A549 (cell line): Measurements from ENCODE around the gene MYL1. TPM values are rescaled to one million over a fixed set of nuclear protein-coding genes. Genes with fewer than 3 reads are reported as not detected.

Experiments used
- ATAC-seq, 2 experiments: fragments of 200-7000 bp in 1 of 2; fragments of >200 bp in 1 of 2; cut with Nextera tagmentation in 1 of 2; cut with Tn5 transposase in 1 of 2; 3 replicates each; pipeline versions ENCODE4 v1.8.0 to v1.9.1; 2018 to 2020; ENCODE audit warnings: mild to moderate bottlenecking in 1 of 2, moderate library complexity in 1 of 2
- CTCF ChIA-PET: fragments of 300-600 bp; sonication (Branson Sonifier 250); formaldehyde crosslinking; extraction: SDS; loops from one replicate; lab custom pipeline; 2021; ENCODE audit warnings: antibody characterized with exemption, inconsistent platforms; lab: Yijun Ruan, JAX
- POLR2A ChIA-PET: fragments of 350-600 bp; formaldehyde crosslinking; extraction: SDS; loops from one replicate; lab custom pipeline; 2021; ENCODE audit warnings: antibody characterized with exemption, inconsistent platforms; lab: Yijun Ruan, JAX
- DNase-seq, 2 experiments: peaks; one replicate each; pipeline versions ENCODE4 v3.0.0 to v3.0.0-alpha.2; 2011 to 2016; ENCODE audit warnings: low read depth in 1 of 2, low spot score in 1 of 2
- FAIRE-seq: peaks from 2 replicates; lab custom pipeline; 2011; peaks lifted over from hg19 to GRCh38; lab: Jason Lieb, UNC
- H3K27ac ChIP-seq, 2 experiments: fragments of >200 bp; sonication (Bioruptor Twin); formaldehyde crosslinking; 3 replicates each; pipeline ENCODE4 v1.5.1; 2016 to 2017
- H3K4me1 ChIP-seq: fragments of >200 bp; sonication (Bioruptor Twin); formaldehyde crosslinking; 3 replicates; pipeline ENCODE4 v1.6.1; 2016
- H3K4me2 ChIP-seq: fragments of >200 bp; sonication (Bioruptor Twin); formaldehyde crosslinking; 3 replicates; pipeline ENCODE4 v1.6.1; 2016
- H3K4me3 ChIP-seq: fragments of >200 bp; sonication (Bioruptor Twin); formaldehyde crosslinking; 3 replicates; pipeline ENCODE4 v1.5.1; 2016
- H3K9me3 ChIP-seq: fragments of >200 bp; sonication (Bioruptor Twin); formaldehyde crosslinking; 3 replicates; pipeline ENCODE4 v1.6.1; 2016
- CBX8 ChIP-seq: fragments of 200-600 bp; sonication (generic); IDR thresholded peaks from 2 replicates; pipeline ENCODE4 v1.6.1; 2016
- ELK1 ChIP-seq: fragments of 150-350 bp; IDR thresholded peaks from 2 replicates; pipeline ENCODE4 v1.6.1; 2014; ENCODE audit warnings: low read depth, mild to moderate bottlenecking, low read length
- FOSB ChIP-seq: fragments of 250-450 bp; sonication (Bioruptor Pico); IDR thresholded peaks from 2 replicates; pipeline ENCODE4 v1.5.0; 2020; ENCODE audit warnings: mild to moderate bottlenecking, moderate library complexity
- FOSL2 ChIP-seq, 2 experiments: fragments of 450-650 bp in 1 of 2; fragments of >200 bp in 1 of 2; sonication (Bioruptor Twin) in 1 of 2; formaldehyde crosslinking; IDR thresholded peaks; 2 replicates each; pipeline versions ENCODE4 v1.5.0 to v1.6.1; 2016 to 2020; ENCODE audit warnings: mild to moderate bottlenecking in 1 of 2, moderate library complexity in 1 of 2
- FOXS1 ChIP-seq: fragments of 250-450 bp; sonication (Bioruptor Pico); IDR thresholded peaks from 2 replicates; pipeline ENCODE4 v1.5.0; 2020; ENCODE audit warnings: mild to moderate bottlenecking, moderate library complexity
- GATA3 ChIP-seq: IDR thresholded peaks from 2 replicates; pipeline ENCODE4 v1.6.1; 2012; ENCODE audit warnings: borderline replicate concordance
- HEYL ChIP-seq: fragments of 250-450 bp; sonication (Bioruptor Pico); IDR thresholded peaks from 2 replicates; pipeline ENCODE4 v1.8.0; 2021; ENCODE audit warnings: mild to moderate bottlenecking, moderate library complexity
- HOXB5 ChIP-seq: fragments of 250-450 bp; sonication (Bioruptor Pico); IDR thresholded peaks from 2 replicates; pipeline ENCODE4 v1.5.0; 2020; ENCODE audit warnings: mild to moderate bottlenecking, moderate library complexity
- JUN ChIP-seq, 2 experiments: fragments of >200 bp; sonication (Bioruptor Twin); formaldehyde crosslinking; IDR thresholded peaks; 2 replicates in 1 of 2; 3 replicates in 1 of 2; pipeline ENCODE4 v1.6.1; 2016 to 2017
- JUNB ChIP-seq: fragments of >200 bp; sonication (Bioruptor Twin); formaldehyde crosslinking; IDR thresholded peaks from 2 replicates; pipeline ENCODE4 v1.6.1; 2016
- MAZ ChIP-seq: fragments of 150-350 bp; IDR thresholded peaks from 2 replicates; pipeline ENCODE4 v1.6.1; 2014; ENCODE audit warnings: antibody characterized with exemption, low read depth, low read length, borderline replicate concordance
- NFE2L2 ChIP-seq: fragments of 150-350 bp; conservative IDR thresholded peaks from 2 replicates; pipeline ENCODE4 v1.6.1; 2014; ENCODE audit warnings: low read length
- REST ChIP-seq: fragments of 200-600 bp; sonication (generic); IDR thresholded peaks from 2 replicates; pipeline ENCODE4 v1.6.1; 2016; ENCODE audit warnings: antibody characterized with exemption, mild to moderate bottlenecking, moderate library complexity
- ZC3H11A ChIP-seq: fragments of 450-650 bp; IDR thresholded peaks from 2 replicates; pipeline ENCODE4 v1.6.1; 2014; ENCODE audit warnings: antibody characterized with exemption, mild to moderate bottlenecking
- ZNF302 ChIP-seq: fragments of 250-450 bp; sonication (Bioruptor Pico); IDR thresholded peaks from 2 replicates; pipeline ENCODE4 v1.9.0; 2021; ENCODE audit warnings: inconsistent platforms, mild to moderate bottlenecking, moderate library complexity
- WGBS: methylation state at CpG from one replicate; pipeline ENCODE4 v1.1.6; 2017; ENCODE audit errors: missing lambda C conversion rate; 5-methylcytosine and 5-hydroxymethylcytosine counted together
- polyA plus RNA-seq, 4 experiments: library from polyadenylated mRNA; depleted of rRNA in 3 of 4; stranded (reverse); fragments of >200 nt; fragmentation: RNase III in 1 of 4; extraction: RNeasy Plus Mini Kit Qiagen cat#74134 plus additional on column Dnase treatment in 1 of 4; gene quantifications; 2 replicates in 3 of 4; 3 replicates in 1 of 4; pipeline ENCODE4 v1.2.3, GENCODE V29; 2011 to 2017
- TF ChIP-seq, protein P1 (sequence below): IDR thresholded peaks from 2 replicates; pipeline ENCODE4 v1.6.1; 2012
- TF ChIP-seq, protein P2 (sequence below): IDR thresholded peaks from 2 replicates; pipeline ENCODE4 v1.6.1; 2012; ENCODE audit warnings: low read depth, borderline replicate concordance

The MYL1 gene
- polyA plus RNA-seq, 2 of the 4 experiments (the other 2 are of a cell fraction), result not detected

DNA sequence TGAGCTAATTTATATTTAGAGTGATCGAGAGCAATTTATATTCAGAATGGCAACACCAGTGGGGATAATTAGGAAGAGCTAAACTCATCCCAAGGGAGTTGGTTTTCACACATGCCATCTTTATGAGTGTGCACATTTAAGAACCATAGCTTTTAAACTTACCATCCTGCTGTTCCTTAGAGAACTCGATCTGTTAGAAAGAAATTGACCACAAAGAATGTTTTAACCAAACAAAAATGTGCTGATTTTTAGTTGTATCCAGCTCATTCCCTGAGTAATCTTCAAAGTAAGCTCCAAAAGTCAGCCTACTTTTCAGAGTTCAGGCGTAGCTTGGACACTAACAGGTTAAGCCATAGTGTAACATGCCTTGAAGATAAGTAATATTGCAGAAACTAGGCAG is 12.6 kb downstream of the MYL1 start:
- ChIA-PET POLR2A (no interaction called here), CTCF (no interaction called here)
- FAIRE-seq, result no peak
- TF ChIP-seq JUN (IDR thresholded peaks at IDR 0.05) (no peak), FOXS1 (no peak), FOSL2 (IDR thresholded peaks at IDR 0.05) (no peak), FOSL2 (CRISPR knock-in tag; IDR thresholded peaks at IDR 0.05) (no peak)
- TF ChIP-seq, protein P1, sequence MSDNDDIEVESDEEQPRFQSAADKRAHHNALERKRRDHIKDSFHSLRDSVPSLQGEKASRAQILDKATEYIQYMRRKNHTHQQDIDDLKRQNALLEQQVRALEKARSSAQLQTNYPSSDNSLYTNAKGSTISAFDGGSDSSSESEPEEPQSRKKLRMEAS, result no peak
- TF ChIP-seq, protein P2, sequence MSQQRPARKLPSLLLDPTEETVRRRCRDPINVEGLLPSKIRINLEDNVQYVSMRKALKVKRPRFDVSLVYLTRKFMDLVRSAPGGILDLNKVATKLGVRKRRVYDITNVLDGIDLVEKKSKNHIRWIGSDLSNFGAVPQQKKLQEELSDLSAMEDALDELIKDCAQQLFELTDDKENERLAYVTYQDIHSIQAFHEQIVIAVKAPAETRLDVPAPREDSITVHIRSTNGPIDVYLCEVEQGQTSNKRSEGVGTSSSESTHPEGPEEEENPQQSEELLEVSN, result no peak
- TF ChIP-seq, all 56 proteins: peak for 0
- H3K4me2 ChIP-seq, result no peak overlapping the region
- WGBS, result 3% methylated on average over 3 of the region's 3 CpGs
- ATAC-seq (no peak), DNase-seq (no peak)
- H3K4me3 ChIP-seq, result no peak overlapping the region
- no peaks in the 10 kb centered on the region for H3K4me1 ChIP-seq
- no peak overlapping the region for H3K27ac ChIP-seq
- no peaks in the 10 kb centered on the region for H3K9me3 ChIP-seq

DNA sequence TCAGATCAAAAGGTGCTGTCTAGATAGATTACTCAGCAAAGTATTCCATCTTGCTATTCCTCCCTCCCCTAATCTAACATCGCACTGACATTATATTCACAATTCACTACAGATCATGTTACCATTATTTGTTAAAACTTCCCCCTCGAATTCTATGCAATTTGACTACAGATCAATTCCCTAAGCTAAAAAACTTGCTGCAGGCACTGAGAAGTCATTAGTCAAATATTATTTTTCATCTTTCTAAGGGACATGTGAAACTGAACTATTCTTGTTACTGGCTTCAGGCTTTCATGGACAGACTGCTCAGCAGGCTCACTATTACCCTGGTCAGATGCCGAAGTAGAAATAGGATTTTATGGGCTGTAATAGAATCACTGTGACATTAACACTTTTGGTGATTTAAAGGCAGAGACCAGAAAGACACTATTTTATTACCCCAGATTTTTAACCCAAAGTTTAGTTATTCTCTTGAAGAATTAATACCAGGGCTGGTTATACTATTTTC is 15.1 kb downstream of the MYL1 start:
- FAIRE-seq, result no peak

More for the DNA sequence above, 15.1 kb downstream of the MYL1 start:
- DNase-seq (no peak), ATAC-seq (no peak)
- Histone ChIP-seq H3K4me3 (no peak overlapping the region), H3K4me1 (no peaks in the 10 kb centered on the region), H3K4me2 (no peak overlapping the region), H3K9me3 (no peaks in the 10 kb centered on the region), H3K27ac (no peak overlapping the region)
- WGBS, result 11% methylated on average over 3 of the region's 3 CpGs
- ChIA-PET CTCF (no interaction called here), POLR2A (no interaction called here)
- TF ChIP-seq FOSB (no peak), MAZ (no peak), CBX8 (no peak), HOXB5 (CRISPR knock-in tag) (no peak), FOXS1 (no peak), JUNB (no peak), HEYL (CRISPR knock-in tag) (no peak), NFE2L2 (no peak), ZNF302 (no peak), ZC3H11A (no peak), REST (no peak), GATA3 (no peak), JUN (IDR thresholded peaks at IDR 0.05) (no peak), ELK1 (no peak)
